PFSK-1 (cell line): ENCODE data around the gene DGKB.

Experiments used
- FOXP2 ChIP-seq: optimal IDR thresholded peaks from 2 replicates; pipeline ENCODE3; 2011; ENCODE audit warnings: borderline replicate concordance, control low read depth, inconsistent platforms; ENCODE audit not compliant: insufficient read depth; ENCODE audit errors: extremely low read length, extremely low read depth
- POLR2AphosphoS5 ChIP-seq: IDR thresholded peaks from 2 replicates; pipeline ENCODE4 v1.6.1; 2012; ENCODE audit warnings: low read depth, mild to moderate bottlenecking, control low read depth, low read length, moderate library complexity
- REST ChIP-seq, 2 experiments: IDR thresholded peaks; 2 replicates each; pipeline versions ENCODE4 v1.6.1 to v1.8.0; 2011 to 2012; ENCODE audit warnings: low read depth in 2 of 2, low read length in 2 of 2, control low read depth in 1 of 2, inconsistent platforms in 1 of 2, mild to moderate bottlenecking in 1 of 2, moderate library complexity in 1 of 2; ENCODE audit not compliant: insufficient read depth in 1 of 2
- SIN3A ChIP-seq: IDR thresholded peaks from 2 replicates; pipeline ENCODE4 v1.6.1; 2012; ENCODE audit warnings: mild to moderate bottlenecking, low read length, moderate library complexity, borderline replicate concordance; ENCODE audit not compliant: insufficient read depth
- TAF1 ChIP-seq: IDR thresholded peaks from 2 replicates; pipeline ENCODE4 v1.6.1; 2012; ENCODE audit warnings: low read length, control low read depth, borderline replicate concordance; ENCODE audit not compliant: insufficient read depth

Gene DGKB

GRCh38 chr7:14818871-14819270, 83.7 kb downstream of the DGKB start:
- TF ChIP-seq REST (IDR thresholded peaks at IDR 0.05; ENCODE audit: insufficient read depth in 1 of 2, low read depth in 2 of 2, low read length in 2 of 2) (no peak), FOXP2 (no peak), POLR2AphosphoS5 (no peak), TAF1 (no peak), SIN3A (no peak)

GRCh38 chr7:14817829-14818614, 84.5 kb downstream of the DGKB start:
- no peak for TF ChIP-seq FOXP2
- TF ChIP-seq SIN3A, result no peak
- no peak for TF ChIP-seq REST (IDR thresholded peaks at IDR 0.05; ENCODE audit: insufficient read depth in 1 of 2, low read depth in 2 of 2, low read length in 2 of 2)
- TF ChIP-seq TAF1, result no peak
- TF ChIP-seq POLR2AphosphoS5, result no peak

DNA sequence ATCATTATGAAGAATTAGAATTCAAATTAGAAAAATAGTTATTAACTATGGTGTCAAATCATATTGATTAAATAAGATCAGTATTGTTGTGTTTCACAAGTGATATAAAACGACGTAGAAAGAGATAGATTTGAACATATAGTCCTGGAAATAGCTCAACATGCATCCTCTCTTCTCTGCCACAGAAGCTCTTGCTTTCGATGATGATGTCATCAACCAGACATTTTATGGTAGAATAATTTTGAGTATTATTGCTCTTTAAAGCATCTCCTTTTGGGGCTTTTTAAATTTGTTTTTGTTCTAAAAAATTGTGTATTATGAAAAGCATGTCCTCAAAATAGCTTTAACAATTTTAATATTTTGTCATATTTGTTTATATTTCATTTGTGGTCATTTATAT, 95.0 kb downstream of the DGKB start:
- TF ChIP-seq POLR2AphosphoS5, result no peak
- TF ChIP-seq TAF1, result no peak
- no peak for TF ChIP-seq REST (IDR thresholded peaks at IDR 0.05; ENCODE audit: insufficient read depth in 1 of 2, low read depth in 2 of 2, low read length in 2 of 2)
- TF ChIP-seq FOXP2, result no peak
- TF ChIP-seq SIN3A, result no peak

GRCh38 chr7:14806891-14807290, 95.7 kb downstream of the DGKB start:
- TF ChIP-seq FOXP2 (no peak), TAF1 (no peak), SIN3A (no peak), POLR2AphosphoS5 (no peak), REST (IDR thresholded peaks at IDR 0.05; ENCODE audit: insufficient read depth in 1 of 2, low read depth in 2 of 2, low read length in 2 of 2) (no peak)
